Astrocyte (in vitro differentiated cells and primary cell): ENCODE data around the gene PAXIP1.

Source experiments
- CTCF ChIP-seq: IDR thresholded peaks from 2 replicates; pipeline ENCODE4 v1.5.1; 2011; ENCODE audit warnings: low read depth, mild to moderate bottlenecking, inconsistent platforms, low read length, moderate library complexity; ENCODE audit not compliant: insufficient read depth
- EZH2 ChIP-seq: IDR thresholded peaks from 2 replicates; pipeline ENCODE4 v1.6.1; 2012; ENCODE audit warnings: mild to moderate bottlenecking, low read length, inconsistent platforms; ENCODE audit not compliant: insufficient read depth

DNA sequence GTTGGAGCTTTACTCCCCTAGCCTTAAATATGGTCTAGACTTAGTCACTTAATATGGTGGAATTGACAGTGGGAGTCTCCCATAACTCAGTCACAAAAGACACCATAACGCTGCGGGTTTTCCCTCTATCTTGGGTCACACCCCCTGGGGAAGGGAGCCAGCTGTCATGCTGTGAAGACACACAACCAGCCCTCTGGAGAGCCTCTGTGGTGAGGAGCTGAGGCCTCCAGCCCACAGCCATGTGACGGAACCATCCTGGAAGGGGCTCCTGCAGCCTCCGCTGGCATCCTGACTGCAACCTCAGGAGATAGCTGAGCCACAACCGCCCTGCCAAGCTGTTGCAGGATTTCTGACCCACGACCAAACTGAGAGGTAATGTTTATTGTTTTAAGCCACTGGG, 37.9 kb downstream of the PAXIP1 start:
- TF ChIP-seq CTCF (no peak), EZH2 (no peak)
